GM12872 (cell line): Measurements from ENCODE around the gene EEF1AKMT4.

Experiments used
- TF ChIP-seq, protein P1 (sequence below): IDR thresholded peaks from 3 replicates; pipeline ENCODE4 v1.5.1; 2011; ENCODE audit warnings: low read depth, mild to moderate bottlenecking, low read length, moderate library complexity; ENCODE audit not compliant: insufficient read depth

EEF1AKMT4 gene

DNA sequence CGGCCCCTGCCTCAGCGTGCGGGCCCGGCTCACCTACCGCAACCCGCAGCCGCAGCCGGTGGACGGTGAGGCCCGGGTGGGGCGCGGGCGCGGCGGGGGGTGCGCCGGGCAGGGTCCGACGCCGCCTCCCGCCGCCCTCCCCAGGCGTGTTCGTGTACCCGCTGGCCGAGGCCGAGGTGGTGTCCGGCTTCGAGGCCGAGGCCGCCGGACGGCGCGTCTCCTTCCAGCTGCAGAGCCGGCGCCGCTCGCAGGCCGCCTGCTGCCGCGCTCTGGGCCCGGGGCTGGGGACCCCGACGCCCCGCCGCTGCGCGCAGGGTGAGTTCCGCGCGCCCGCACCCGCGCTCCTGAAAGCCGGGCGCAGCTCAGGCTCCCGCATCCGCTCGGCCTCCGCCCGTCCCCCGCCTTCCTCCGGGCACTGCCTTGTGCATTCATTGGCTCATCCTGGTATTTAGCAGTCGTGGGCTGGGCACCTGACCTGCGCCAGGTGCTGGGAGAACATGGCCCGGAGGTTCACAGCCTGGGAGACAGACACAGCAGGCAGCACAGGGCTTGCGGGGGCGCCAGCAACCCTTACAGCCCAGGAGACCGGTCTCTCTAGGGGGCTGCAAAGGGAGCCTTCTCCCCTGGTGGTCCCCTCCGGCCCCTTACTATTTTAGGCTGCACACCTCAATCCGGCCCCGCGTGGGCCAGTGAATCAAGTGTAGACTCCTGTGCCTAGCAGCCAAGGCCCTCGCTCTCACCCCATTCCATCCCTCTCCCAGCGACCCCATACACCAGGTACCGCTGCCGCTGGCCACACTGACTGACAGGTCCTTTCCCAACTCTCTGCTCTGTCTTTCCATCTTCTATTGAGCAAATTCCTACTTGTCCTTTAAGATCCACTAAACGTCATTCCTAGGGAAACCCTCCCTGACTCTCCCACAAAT lies 18.6 kb upstream of the EEF1AKMT4 start:
- TF ChIP-seq, protein P1, sequence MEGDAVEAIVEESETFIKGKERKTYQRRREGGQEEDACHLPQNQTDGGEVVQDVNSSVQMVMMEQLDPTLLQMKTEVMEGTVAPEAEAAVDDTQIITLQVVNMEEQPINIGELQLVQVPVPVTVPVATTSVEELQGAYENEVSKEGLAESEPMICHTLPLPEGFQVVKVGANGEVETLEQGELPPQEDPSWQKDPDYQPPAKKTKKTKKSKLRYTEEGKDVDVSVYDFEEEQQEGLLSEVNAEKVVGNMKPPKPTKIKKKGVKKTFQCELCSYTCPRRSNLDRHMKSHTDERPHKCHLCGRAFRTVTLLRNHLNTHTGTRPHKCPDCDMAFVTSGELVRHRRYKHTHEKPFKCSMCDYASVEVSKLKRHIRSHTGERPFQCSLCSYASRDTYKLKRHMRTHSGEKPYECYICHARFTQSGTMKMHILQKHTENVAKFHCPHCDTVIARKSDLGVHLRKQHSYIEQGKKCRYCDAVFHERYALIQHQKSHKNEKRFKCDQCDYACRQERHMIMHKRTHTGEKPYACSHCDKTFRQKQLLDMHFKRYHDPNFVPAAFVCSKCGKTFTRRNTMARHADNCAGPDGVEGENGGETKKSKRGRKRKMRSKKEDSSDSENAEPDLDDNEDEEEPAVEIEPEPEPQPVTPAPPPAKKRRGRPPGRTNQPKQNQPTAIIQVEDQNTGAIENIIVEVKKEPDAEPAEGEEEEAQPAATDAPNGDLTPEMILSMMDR = no peak

DNA sequence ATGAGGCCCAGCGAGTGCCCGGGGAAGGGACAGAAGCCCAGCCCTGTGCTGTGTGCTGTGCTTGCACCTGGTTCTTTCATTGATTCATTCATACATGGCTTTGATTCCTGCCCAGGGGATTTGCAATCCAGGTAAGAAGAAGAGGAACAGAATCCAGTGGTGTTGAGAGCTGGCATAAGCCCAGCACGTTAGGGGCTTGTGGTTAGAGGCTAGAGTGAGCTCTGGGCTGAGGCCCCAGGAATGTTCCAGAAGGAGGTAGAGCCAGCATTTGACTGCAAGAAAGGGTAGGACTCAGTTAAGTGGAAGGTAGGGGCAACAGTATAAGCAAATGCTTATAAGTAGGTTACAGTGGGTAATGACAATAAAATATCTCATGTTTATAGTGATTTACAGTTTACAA lies 17.8 kb upstream of the EEF1AKMT4 start:
- TF ChIP-seq, protein P1 = no peak

DNA sequence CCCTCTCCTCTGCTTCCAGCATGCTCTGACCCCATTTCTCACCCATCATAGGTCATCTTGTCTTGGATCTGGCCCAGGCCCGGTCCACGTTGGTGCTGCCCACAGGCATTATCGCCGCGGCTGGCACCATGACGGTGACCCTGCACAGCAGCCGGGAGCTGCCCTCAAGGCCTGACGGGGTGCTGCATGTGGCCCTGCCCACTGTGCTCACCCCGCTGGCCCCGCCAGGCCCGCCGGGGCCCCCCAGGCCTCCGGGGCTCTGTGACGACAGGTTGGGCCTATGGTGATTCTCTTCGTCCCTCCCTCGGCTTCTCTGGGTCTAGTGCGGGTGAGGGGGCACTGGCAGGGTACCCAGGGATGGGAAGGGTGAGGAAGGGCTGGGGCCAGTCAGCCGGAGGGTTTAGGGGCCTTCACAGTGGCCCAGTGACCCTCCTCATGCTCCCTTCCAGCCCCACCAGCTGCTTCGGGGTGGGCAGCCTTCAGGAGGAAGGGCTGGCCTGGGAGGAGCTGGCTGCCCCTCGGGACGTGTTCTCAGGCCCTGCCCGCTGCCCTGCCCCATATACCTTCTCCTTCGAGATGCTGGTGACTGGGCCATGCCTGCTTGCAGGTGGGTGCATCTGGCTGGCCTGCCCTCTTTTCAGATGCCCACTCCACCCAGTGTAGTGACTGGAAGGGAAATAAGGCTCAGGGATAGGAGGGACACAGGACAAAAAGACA lies 16.2 kb upstream of the EEF1AKMT4 start:
- TF ChIP-seq, protein P1 = no peak

DNA sequence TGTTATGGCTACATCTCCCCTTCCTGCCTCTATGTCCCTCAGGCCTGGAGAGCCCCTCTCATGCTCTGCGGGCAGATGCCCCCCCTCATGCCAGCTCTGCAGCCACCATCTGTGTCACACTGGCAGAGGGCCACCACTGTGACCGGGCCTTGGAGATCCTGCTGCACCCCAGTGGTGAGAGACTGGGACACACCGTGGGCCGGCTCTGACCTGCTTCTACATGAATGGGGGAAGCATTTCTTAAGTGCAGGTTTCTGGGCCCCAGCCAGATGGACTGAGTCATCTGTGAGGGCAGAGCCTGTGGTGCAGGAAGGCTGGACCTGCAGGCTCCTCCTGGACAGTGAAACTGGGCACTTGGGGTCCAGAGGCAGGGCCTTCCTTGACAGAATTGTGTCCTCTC lies 15.2 kb upstream of the EEF1AKMT4 start:
- TF ChIP-seq, protein P1 = no peak

DNA sequence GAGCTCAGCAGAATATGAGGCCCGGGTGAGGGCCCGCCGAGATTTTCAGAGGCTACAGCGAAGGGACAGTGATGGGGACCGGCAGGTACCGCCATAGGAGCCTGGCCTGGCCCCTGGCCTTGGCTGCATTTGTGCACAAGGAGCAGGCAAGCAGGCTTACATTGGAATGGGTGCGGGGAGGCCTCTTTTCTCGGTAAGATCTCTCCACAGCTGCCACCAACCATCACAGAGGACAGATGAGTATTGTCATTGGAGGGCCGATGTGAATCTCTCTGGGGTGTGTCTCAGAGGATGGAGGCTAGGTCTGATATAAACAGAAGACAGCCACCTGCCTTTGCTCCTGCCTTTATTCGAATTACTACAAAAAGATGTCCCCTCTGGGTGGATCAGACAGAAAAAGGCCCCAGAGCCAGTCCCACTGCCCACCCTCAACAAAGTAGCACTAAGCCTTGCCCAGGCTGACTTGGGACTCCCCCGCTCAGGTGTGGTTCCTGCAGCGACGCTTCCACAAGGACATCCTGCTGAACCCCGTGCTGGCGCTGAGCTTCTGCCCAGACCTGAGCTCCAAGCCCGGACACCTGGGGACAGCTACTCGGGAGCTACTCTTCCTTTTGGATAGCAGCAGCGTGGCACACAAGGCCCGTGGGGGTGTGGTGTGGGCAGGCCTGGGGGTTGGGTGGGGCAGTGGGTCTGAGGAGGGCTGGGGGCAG lies 14.6 kb upstream of the EEF1AKMT4 start:
- TF ChIP-seq, protein P1 = no peak

DNA sequence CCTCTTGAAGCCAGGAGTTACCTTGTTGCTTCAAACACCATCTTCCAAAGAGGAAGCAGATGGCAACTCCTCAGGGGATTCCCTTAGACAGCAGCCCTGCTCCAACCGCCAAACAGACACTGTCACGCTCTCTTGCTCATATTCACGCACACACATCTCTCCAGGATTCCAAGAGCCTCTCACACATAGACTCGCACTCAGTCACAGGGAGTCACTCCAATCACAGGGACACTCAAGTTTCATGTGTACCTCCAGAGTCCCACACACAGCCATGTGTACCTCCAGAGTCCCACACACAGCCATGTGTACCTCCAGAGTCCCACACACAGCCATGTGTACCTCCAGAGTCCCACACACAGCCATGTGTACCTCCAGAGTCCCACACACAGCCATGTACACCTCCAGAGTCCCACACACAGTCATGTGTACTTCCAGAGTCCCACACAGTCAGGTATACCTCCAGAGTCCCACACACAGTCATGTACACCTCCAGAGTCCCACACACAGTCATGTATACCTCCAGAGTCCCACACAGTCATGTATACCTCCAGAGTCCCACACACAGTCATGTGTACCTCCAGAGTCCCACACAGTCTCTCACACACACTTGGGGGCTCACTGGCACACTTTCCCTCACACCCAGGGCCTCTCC lies 14.0 kb upstream of the EEF1AKMT4 start:
- TF ChIP-seq, protein P1 = no peak
